OCI-LY3 (cell line): ENCODE results near the gene PLD1.

ENCODE experiments used
- H2AFZ ChIP-seq: fragments of 200-600, 300-600 bp; shearing (Covaris generic); 2 replicates; pipeline ENCODE4 v1.6.0; 2014; ENCODE audit warnings: antibody characterized with exemption, low read depth, low read length
- H3K27ac ChIP-seq: fragments of 200-600, 300-600 bp; sonication (generic); 2 replicates; pipeline ENCODE4 v1.5.1; 2014; ENCODE audit warnings: mild to moderate bottlenecking, low read length, moderate library complexity, mixed read lengths
- H3K27me3 ChIP-seq: fragments of 200-600, 300-600 bp; sonication (generic); 2 replicates; pipeline ENCODE4 v1.6.1; 2014; ENCODE audit warnings: low read depth, low read length, mixed read lengths
- H3K36me3 ChIP-seq: fragments of 200-600, 300-600 bp; sonication (generic); replicated peaks from 2 replicates; pipeline ENCODE3; 2014; ENCODE audit warnings: low read depth, low read length, mixed read lengths
- H3K4me1 ChIP-seq: fragments of 300-600, 200-600 bp; sonication (generic); 2 replicates; pipeline ENCODE4 v1.6.1; 2014; ENCODE audit warnings: low read length, mixed read lengths
- H3K4me2 ChIP-seq: fragments of 200-600, 300-600 bp; sonication (generic); 2 replicates; pipeline ENCODE4 v1.6.1; 2014; ENCODE audit warnings: low read length, mixed read lengths
- H3K4me3 ChIP-seq: fragments of 300-600, 200-600 bp; sonication (generic); 2 replicates; pipeline ENCODE4 v1.5.1; 2014; ENCODE audit warnings: antibody characterized with exemption, mild to moderate bottlenecking, low read length, moderate library complexity
- H3K79me2 ChIP-seq: fragments of 300-600, 200-600 bp; shearing (Covaris generic); 2 replicates; pipeline ENCODE4 v1.6.1; 2014; ENCODE audit warnings: mild to moderate bottlenecking, low read length, mixed read lengths
- H3K9ac ChIP-seq: fragments of 300-600, 200-600 bp; shearing (Covaris generic); 2 replicates; pipeline ENCODE4 v1.6.0; 2014; ENCODE audit warnings: mild to moderate bottlenecking, low read length, moderate library complexity
- H3K9me3 ChIP-seq: fragments of 200-600, 300-600 bp; shearing (Covaris generic); 2 replicates; pipeline ENCODE4 v1.6.1; 2014; ENCODE audit warnings: low read length, mixed read lengths; ENCODE audit not compliant: insufficient read depth
- H4K20me1 ChIP-seq: fragments of 200-600, 300-600 bp; sonication (generic); 2 replicates; pipeline ENCODE4 v1.6.1; 2016; ENCODE audit warnings: low read length, mixed read lengths; ENCODE audit not compliant: insufficient read depth
- CTCF ChIP-seq: fragments of 200-600, 300-600 bp; sonication (generic); IDR thresholded peaks from 2 replicates; pipeline ENCODE4 v1.5.1; 2014; ENCODE audit warnings: antibody characterized with exemption, low read length, low read depth
- EZH2phosphoT487 ChIP-seq: fragments of 200-600 bp; shearing (Covaris generic); IDR thresholded peaks from 2 replicates; pipeline ENCODE4 v1.6.1; 2018; ENCODE audit warnings: antibody characterized with exemption, mixed run types, low read depth

PLD1 gene

GRCh38 chr3:171811295-171811912 is 1.1 kb upstream of the PLD1 start:
- Histone ChIP-seq H2AFZ (no peak overlapping the region), H3K36me3 (no peaks in the 10 kb centered on the region), H3K4me1 (no peaks in the 10 kb centered on the region), H3K9ac (no peak overlapping the region), H3K4me3 (no peak overlapping the region), H3K27me3 (no peaks in the 10 kb centered on the region), H3K27ac (no peak overlapping the region), H4K20me1 (no peaks in the 10 kb centered on the region), H3K79me2 (no peaks in the 10 kb centered on the region), H3K4me2 (no peak overlapping the region), H3K9me3 (no peaks in the 10 kb centered on the region)
- TF ChIP-seq EZH2phosphoT487 (no peak), CTCF (no peak)

GRCh38 chr3:171810629-171811294 is 479 bp upstream of the PLD1 start:
- Histone ChIP-seq H3K9me3 (no peaks in the 10 kb centered on the region), H4K20me1 (no peaks in the 10 kb centered on the region), H3K4me2 (no peak overlapping the region), H3K4me3 (no peak overlapping the region), H3K36me3 (no peaks in the 10 kb centered on the region), H3K4me1 (no peaks in the 10 kb centered on the region), H2AFZ (no peak overlapping the region), H3K9ac (no peak overlapping the region), H3K27ac (no peak overlapping the region), H3K79me2 (no peaks in the 10 kb centered on the region), H3K27me3 (no peaks in the 10 kb centered on the region)
- TF ChIP-seq EZH2phosphoT487 (no peak), CTCF (no peak)

- TF ChIP-seq EZH2phosphoT487 (no peak), CTCF (no peak)
- Histone ChIP-seq H3K4me1 (no peaks in the 10 kb centered on the region), H3K27me3 (no peaks in the 10 kb centered on the region), H4K20me1 (no peaks in the 10 kb centered on the region), H3K79me2 (no peaks in the 10 kb centered on the region), H3K9ac (no peak overlapping the region), H3K9me3 (no peaks in the 10 kb centered on the region), H2AFZ (no peak overlapping the region), H3K4me2 (no peak overlapping the region), H3K4me3 (no peak overlapping the region), H3K27ac (no peak overlapping the region), H3K36me3 (no peaks in the 10 kb centered on the region)
Measured at GRCh38 chr3:171809611-171809860, 747 bp downstream of the PLD1 start.

- Histone ChIP-seq H3K4me3 (no peak overlapping the region), H4K20me1 (no peaks in the 10 kb centered on the region), H3K4me2 (no peak overlapping the region), H3K27ac (no peak overlapping the region), H2AFZ (no peak overlapping the region), H3K9ac (no peak overlapping the region), H3K27me3 (no peaks in the 10 kb centered on the region), H3K9me3 (no peaks in the 10 kb centered on the region), H3K79me2 (no peaks in the 10 kb centered on the region), H3K36me3 (no peaks in the 10 kb centered on the region), H3K4me1 (no peaks in the 10 kb centered on the region)
- TF ChIP-seq CTCF (no peak), EZH2phosphoT487 (no peak)
Measured at GRCh38 chr3:171807806-171808205, 2.5 kb downstream of the PLD1 start.
